SIG-M5 treated with dmso at 0.1 percent for 504 hours (cell line): ENCODE measurements around the gene ITGA2.

ENCODE experiments used
- DNase-seq: peaks from one replicate; lab custom pipeline; 2025; ENCODE audit not compliant: unreplicated experiment; lab: John Stamatoyannopoulos, UW

Gene ITGA2

DNA sequence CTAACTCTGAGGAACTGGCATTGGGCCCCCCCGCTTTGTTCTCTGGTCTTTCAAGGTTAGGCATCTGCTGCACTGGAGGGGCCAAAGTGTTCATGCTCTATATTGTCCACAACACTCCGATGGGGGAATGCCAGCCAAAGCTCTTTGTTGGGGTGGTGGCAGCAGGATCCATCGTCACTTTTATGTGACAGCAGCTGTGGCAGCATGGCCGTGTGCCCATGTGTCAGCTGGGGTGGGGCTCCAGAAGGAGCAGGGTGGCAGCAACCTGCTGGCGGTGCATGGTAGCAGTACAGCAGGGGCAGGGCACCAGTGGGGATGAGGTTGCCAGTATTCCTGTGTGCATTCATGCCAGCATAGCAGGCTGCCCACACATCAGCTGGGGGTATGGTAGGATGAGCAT lies 28.2 kb downstream of the ITGA2 start:
- no peak for DNase-seq

- DNase-seq: no peak
Observed at GRCh38 chr5:53017794-53018391, 28.7 kb downstream of the ITGA2 start.

- no peak for DNase-seq
Observed at GRCh38 chr5:53019320-53019719, 30.2 kb downstream of the ITGA2 start.

DNA sequence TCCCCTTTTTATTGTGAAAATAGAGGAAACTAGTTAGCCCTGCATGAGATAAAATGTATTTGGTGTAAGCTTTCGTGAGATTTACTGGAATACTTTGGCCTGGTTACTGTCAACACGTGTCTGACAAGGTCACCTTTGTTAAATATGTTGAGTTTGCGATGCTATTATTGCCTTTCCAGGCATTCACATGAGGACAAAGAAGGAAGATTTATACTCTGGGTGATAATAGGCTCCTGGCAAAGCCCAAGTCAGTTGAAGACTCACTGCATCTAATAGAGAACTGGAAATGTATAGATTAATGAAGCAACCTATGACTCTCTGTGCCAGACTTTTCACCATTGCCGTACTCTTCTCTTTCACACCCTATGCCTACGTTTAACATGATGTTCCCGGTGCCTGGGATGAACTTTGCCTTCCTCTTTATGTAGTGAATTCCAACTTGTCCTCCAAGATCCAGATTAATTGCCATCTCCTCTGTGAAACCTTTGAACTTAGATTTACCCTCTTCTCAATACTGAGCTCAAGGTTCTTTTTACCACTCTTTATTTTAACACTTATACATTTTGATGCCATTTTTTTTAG lies 33.9 kb downstream of the ITGA2 start:
- DNase-seq: no peak

GRCh38 chr5:53023969-53024368 lies 34.8 kb downstream of the ITGA2 start:
- DNase-seq: peak; percentile 71

GRCh38 chr5:53024535-53024934 lies 35.4 kb downstream of the ITGA2 start:
- DNase-seq: no peak

GRCh38 chr5:53025487-53025886 lies 36.3 kb downstream of the ITGA2 start:
- no peak for DNase-seq

- DNase-seq: no peak
Observed at GRCh38 chr5:53027913-53028312, 38.8 kb downstream of the ITGA2 start.

- DNase-seq: no peak
Observed at GRCh38 chr5:53029608-53030007, 40.5 kb downstream of the ITGA2 start.

DNA sequence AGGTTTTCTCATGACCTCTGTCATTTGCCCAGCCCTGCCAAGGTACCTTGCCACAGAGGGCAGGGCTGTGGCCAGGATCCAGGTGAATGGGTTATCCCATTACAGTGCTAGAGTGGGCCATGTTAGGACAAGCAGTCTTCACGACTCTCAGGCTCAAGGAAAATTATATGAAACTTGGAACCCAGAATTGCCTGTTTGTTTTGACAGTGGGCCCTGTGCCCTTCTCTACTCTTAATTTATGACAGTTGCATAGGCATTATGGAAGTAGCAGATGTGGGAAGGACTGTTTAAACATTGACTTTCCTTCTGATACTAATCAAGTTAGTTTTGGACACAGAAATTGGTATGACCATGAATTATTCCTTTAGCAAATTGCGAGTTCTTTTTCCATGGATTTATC lies 41.7 kb downstream of the ITGA2 start:
- no peak for DNase-seq

GRCh38 chr5:53031695-53032096 lies 42.5 kb downstream of the ITGA2 start:
- DNase-seq: no peak

DNA sequence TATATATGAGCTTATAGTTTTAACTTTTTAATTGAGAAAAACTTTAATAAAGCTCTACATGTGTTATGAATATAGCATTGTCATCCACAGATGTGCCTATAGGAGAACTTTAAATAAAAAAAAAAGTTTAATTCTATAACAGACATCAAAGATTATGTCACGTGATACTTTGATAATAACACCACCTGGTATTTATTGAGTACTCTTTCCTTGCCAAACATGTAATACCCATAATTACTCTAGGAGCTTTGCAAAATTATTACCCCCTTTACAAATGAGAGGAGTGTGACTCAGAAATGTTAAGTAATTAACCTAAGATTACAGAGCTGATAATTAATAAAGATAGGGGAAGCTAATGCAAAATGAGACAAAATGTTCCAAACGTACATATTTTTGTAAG lies 43.0 kb downstream of the ITGA2 start:
- DNase-seq: no peak

GRCh38 chr5:53034832-53035231 lies 45.7 kb downstream of the ITGA2 start:
- DNase-seq: no peak

DNA sequence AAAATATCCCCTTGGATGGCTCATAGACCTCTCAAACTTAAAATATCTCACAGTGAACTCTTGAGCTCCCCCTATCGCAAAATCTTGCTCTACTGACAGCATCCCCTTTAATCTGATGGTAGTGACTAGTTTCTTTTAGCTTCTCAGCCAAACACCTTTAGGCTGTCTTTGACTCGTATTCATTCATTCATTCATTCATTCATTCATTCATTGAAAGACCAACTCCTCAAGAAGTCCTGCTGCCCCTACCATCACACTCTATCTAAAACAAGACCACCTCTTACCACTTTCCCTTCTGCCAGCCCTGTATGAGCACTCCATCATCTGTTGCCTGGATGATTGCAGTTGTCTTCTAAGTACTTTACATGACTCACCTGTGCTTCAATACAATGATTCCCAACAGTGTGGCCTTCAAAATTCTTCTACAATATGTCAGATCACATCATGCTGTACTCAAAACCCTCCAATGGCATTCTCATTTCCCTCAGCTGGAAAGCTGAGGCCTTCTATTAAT lies 46.8 kb downstream of the ITGA2 start:
- DNase-seq: peak; percentile 41

- DNase-seq: no peak
Observed at GRCh38 chr5:53037141-53037859, 48.1 kb downstream of the ITGA2 start.

GRCh38 chr5:53038196-53038847 lies 49.2 kb downstream of the ITGA2 start:
- DNase-seq: no peak

- no peak for DNase-seq
Observed at GRCh38 chr5:53039855-53040254, 50.7 kb downstream of the ITGA2 start.

- no peak for DNase-seq
Observed at GRCh38 chr5:53041071-53041692, 52.0 kb downstream of the ITGA2 start.

GRCh38 chr5:53041740-53042139 lies 52.6 kb downstream of the ITGA2 start:
- DNase-seq: no peak

DNA sequence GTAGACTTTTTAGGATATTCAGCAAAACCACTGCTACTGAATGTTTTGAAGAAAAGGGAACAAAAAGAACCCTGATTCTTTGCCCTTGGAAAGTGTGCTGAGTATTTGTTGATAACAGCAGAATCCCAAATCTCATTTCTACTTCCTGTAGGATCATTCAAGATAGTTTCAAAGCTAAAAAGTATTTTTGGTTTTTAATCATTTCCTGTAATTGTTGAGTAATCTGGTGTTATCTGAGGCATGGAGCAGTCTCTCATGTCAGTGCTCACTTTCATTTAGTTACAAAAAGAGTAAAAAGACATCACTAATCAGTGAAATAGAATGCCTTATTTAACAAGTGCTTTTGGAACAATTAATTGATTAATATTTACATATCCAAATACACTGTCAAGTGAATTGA lies 56.1 kb downstream of the ITGA2 start:
- no peak for DNase-seq

GRCh38 chr5:53048248-53048647 lies 59.1 kb downstream of the ITGA2 start:
- DNase-seq: no peak
